PFSK-1 (cell line): ENCODE measurements around the gene KCNG4.

ENCODE experiments used
- FOXP2 ChIP-seq: optimal IDR thresholded peaks from 2 replicates; pipeline ENCODE3; 2011; ENCODE audit warnings: borderline replicate concordance, control low read depth, inconsistent platforms; ENCODE audit not compliant: insufficient read depth; ENCODE audit errors: extremely low read length, extremely low read depth
- POLR2AphosphoS5 ChIP-seq: IDR thresholded peaks from 2 replicates; pipeline ENCODE4 v1.6.1; 2012; ENCODE audit warnings: low read depth, mild to moderate bottlenecking, control low read depth, low read length, moderate library complexity
- SIN3A ChIP-seq: IDR thresholded peaks from 2 replicates; pipeline ENCODE4 v1.6.1; 2012; ENCODE audit warnings: mild to moderate bottlenecking, low read length, moderate library complexity, borderline replicate concordance; ENCODE audit not compliant: insufficient read depth
- TAF1 ChIP-seq: IDR thresholded peaks from 2 replicates; pipeline ENCODE4 v1.6.1; 2012; ENCODE audit warnings: low read length, control low read depth, borderline replicate concordance; ENCODE audit not compliant: insufficient read depth
- TF ChIP-seq, protein P1 (sequence below), 2 experiments: IDR thresholded peaks; 2 replicates each; pipeline versions ENCODE4 v1.6.1 to v1.8.0; 2011 to 2012; ENCODE audit warnings: low read depth in 2 of 2, low read length in 2 of 2, control low read depth in 1 of 2, inconsistent platforms in 1 of 2, mild to moderate bottlenecking in 1 of 2, moderate library complexity in 1 of 2; ENCODE audit not compliant: insufficient read depth in 1 of 2

KCNG4 gene

DNA sequence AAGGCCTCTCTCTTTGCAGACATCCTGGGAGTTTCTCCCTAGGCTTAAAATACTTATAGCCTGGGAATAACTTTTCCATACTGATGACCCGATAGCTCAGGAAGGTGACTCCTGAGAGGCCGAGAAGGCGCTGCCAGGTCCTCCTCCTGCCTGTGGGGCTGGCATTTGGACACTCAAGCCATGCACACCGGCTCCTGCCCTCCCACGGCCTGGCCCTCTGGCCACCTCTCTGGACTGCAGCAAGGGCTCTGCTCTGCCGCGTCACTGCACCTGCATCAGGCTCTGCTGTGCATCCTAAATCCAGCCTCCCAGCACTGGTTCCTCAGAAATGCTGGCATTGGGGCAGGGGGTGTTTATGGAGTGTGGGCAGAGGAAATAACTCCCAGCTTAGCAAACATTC lies 14.2 kb downstream of the KCNG4 start:
- TF ChIP-seq POLR2AphosphoS5 (no peak), TAF1 (no peak), FOXP2 (no peak), SIN3A (no peak)
- TF ChIP-seq, protein P1, sequence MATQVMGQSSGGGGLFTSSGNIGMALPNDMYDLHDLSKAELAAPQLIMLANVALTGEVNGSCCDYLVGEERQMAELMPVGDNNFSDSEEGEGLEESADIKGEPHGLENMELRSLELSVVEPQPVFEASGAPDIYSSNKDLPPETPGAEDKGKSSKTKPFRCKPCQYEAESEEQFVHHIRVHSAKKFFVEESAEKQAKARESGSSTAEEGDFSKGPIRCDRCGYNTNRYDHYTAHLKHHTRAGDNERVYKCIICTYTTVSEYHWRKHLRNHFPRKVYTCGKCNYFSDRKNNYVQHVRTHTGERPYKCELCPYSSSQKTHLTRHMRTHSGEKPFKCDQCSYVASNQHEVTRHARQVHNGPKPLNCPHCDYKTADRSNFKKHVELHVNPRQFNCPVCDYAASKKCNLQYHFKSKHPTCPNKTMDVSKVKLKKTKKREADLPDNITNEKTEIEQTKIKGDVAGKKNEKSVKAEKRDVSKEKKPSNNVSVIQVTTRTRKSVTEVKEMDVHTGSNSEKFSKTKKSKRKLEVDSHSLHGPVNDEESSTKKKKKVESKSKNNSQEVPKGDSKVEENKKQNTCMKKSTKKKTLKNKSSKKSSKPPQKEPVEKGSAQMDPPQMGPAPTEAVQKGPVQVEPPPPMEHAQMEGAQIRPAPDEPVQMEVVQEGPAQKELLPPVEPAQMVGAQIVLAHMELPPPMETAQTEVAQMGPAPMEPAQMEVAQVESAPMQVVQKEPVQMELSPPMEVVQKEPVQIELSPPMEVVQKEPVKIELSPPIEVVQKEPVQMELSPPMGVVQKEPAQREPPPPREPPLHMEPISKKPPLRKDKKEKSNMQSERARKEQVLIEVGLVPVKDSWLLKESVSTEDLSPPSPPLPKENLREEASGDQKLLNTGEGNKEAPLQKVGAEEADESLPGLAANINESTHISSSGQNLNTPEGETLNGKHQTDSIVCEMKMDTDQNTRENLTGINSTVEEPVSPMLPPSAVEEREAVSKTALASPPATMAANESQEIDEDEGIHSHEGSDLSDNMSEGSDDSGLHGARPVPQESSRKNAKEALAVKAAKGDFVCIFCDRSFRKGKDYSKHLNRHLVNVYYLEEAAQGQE (IDR thresholded peaks at IDR 0.05; ENCODE audit: insufficient read depth in 1 of 2, low read depth in 2 of 2, low read length in 2 of 2) = no peak

DNA sequence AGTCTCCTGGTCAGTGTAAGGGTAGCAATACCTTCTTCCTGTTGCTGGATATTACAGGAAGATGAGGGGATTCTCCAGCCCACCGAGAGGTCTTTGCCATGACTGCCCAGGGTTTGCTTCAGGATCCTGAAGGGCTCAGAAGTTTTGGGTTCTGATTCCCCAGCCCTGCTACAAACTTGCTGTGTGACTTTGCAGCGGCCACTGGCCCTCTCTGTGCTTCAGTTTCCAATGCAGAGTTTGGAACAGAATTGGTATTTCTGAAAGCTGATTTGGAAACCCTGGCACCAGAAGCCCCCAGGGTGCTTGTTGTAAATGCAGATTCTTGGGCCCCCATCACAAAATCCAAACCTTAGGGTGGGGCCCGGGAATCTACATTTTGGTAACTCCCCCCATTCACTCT lies 14.7 kb downstream of the KCNG4 start:
- TF ChIP-seq FOXP2 = no peak
- no peak for TF ChIP-seq SIN3A
- TF ChIP-seq POLR2AphosphoS5 = no peak

DNA sequence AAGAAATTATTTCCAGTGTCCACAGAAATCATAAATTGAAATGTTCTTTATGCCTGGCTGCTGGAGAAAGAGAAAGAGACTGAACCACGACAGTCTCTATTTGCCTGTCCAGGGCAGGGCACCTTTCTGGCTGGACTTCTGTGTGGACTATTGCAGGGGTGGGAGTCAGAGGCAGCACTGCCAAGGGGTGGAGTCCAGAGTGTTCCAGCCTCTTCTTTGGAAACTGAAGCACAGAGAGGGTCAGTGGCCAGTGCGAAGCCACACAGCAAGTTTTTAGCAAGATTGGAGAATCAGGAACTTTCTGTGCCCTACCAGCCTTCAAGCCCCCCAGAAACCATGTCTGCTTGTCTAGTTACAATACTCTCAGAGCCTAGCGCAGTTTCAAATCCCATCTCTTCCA lies 15.3 kb downstream of the KCNG4 start:
- no peak for TF ChIP-seq SIN3A
- TF ChIP-seq, protein P1 (IDR thresholded peaks at IDR 0.05; ENCODE audit: insufficient read depth in 1 of 2, low read depth in 2 of 2, low read length in 2 of 2) = no peak
- TF ChIP-seq FOXP2 = no peak
- TF ChIP-seq POLR2AphosphoS5 = no peak
- no peak for TF ChIP-seq TAF1

DNA sequence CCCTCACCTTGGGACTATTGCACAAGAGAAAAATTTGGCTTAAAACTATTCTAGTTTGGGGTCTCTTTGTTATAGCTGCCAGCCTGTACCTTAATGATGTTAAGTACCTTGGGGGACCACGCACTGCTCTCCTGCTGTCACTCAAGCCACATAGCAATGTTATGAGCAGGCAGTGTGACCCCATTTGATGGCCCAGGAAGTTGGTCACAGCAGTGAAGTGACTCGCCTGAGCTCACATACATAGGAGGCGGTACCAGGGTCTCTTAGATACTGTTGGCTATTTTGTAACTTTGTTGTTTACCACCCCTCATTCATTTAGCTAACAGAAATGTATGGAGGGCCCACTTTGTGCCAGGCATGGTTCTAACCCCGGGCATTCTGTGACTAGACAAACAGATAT lies 16.4 kb downstream of the KCNG4 start:
- TF ChIP-seq FOXP2 (no peak), SIN3A (no peak), POLR2AphosphoS5 (no peak), TAF1 (no peak)
- TF ChIP-seq, protein P1 (IDR thresholded peaks at IDR 0.05; ENCODE audit: insufficient read depth in 1 of 2, low read depth in 2 of 2, low read length in 2 of 2) = no peak

DNA sequence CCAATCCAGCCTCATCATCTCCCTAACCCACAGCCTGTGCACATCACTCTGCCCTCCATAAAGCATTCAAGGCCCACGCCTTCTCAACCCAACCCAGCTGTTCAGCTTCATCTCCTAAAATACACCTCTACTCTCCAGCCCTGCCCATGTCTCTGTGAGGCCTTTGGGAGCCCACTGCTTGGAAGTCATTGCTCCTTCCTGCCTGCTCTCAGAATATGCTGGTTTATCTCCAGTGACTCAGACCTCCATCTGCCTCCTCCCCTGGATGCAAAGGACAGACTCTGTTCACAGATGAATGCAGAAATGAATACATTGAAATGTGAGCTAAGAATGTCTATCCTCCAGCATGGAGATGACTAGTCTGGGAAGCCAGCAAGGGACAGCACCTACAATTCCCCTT lies 19.0 kb downstream of the KCNG4 start:
- TF ChIP-seq, protein P1 (IDR thresholded peaks at IDR 0.05; ENCODE audit: insufficient read depth in 1 of 2, low read depth in 2 of 2, low read length in 2 of 2) = no peak
- TF ChIP-seq SIN3A (no peak), POLR2AphosphoS5 (no peak), FOXP2 (no peak), TAF1 (no peak)
